K562 (cell line): ENCODE data around the gene OXT. TPM values are rescaled to one million over a fixed set of nuclear protein-coding genes. Genes with fewer than 3 reads are reported as not detected.

Source experiments
- ARID1B ChIP-seq: fragments of 450-650 bp; IDR thresholded peaks from 2 replicates; pipeline ENCODE4 v1.6.1; 2016; ENCODE audit warnings: antibody characterized with exemption, mild to moderate bottlenecking, inconsistent platforms
- CAMTA2 ChIP-seq: fragments of 250-450 bp; sonication (Bioruptor Pico); conservative IDR thresholded peaks from 2 replicates; pipeline ENCODE4 v1.5.1; 2022
- CEBPG ChIP-seq, 3 experiments: fragments of 200-800 bp in 1 of 3; sonication (Bioruptor generic) in 1 of 3; sonication (generic) in 1 of 3; formaldehyde crosslinking in 1 of 3; IDR thresholded peaks in 2 of 3; conservative IDR thresholded peaks in 1 of 3; 2 replicates each; pipeline versions ENCODE4 v1.6.1 to v1.8.0; 2016 to 2022; ENCODE audit warnings: missing compliant biosample characterization in 2 of 3, missing genetic modification characterization in 2 of 3, mild to moderate bottlenecking in 1 of 3, missing genetic modification reagents in 1 of 3
- FOS ChIP-seq: IDR thresholded peaks from 3 replicates; pipeline ENCODE4 v1.6.1; 2011; ENCODE audit not compliant: insufficient read length; ENCODE audit errors: extremely low read depth
- GATA2 ChIP-seq: sonication (generic); formaldehyde crosslinking; IDR thresholded peaks from 2 replicates; pipeline ENCODE4 v1.4.0; 2020; ENCODE audit warnings: mild to moderate bottlenecking, missing genetic modification reagents
- HMG20A ChIP-seq: fragments of 450-650 bp; formaldehyde crosslinking; conservative IDR thresholded peaks from 2 replicates; pipeline ENCODE4 v1.4.0; 2020; ENCODE audit warnings: mild to moderate bottlenecking, mixed read lengths
- ILF3 ChIP-seq: fragments of 450-650 bp; IDR thresholded peaks from 2 replicates; pipeline ENCODE4 v1.6.1; 2018; ENCODE audit warnings: antibody characterized with exemption, mild to moderate bottlenecking, moderate library complexity, borderline replicate concordance
- MAFK ChIP-seq: IDR thresholded peaks from 2 replicates; pipeline ENCODE4 v1.6.1; 2011; ENCODE audit warnings: low read length, improper control_type of control experiment
- MXI1 ChIP-seq: IDR thresholded peaks from 2 replicates; pipeline ENCODE4 v1.6.1; 2011; ENCODE audit warnings: low read depth, mild to moderate bottlenecking, improper control_type of control experiment, low read length
- PHF21A ChIP-seq: fragments of 450-650 bp; IDR thresholded peaks from 2 replicates; pipeline ENCODE4 v1.6.1; 2017; ENCODE audit warnings: low read depth, borderline replicate concordance
- TAL1 ChIP-seq: fragments of 450-650 bp; IDR thresholded peaks from 2 replicates; pipeline ENCODE4 v1.6.1; 2016; ENCODE audit warnings: mild to moderate bottlenecking
- ZNF583 ChIP-seq: fragments of 250-450 bp; sonication (Bioruptor Pico); IDR thresholded peaks from 2 replicates; pipeline ENCODE4 v1.4.0; 2020
- polyA plus RNA-seq, 8 experiments: library from polyadenylated mRNA; depleted of rRNA in 4 of 8; stranded (reverse) in 5 of 8; unstranded in 3 of 8; fragments of >200 nt; fragmentation: Nextera tagmentation in 2 of 8; fragmentation: Illumina TruSeq in 1 of 8; extraction: Ambion mirVana in 2 of 8; extraction: Trizol in 1 of 8; gene quantifications; 2 replicates each; pipeline versions ENCODE4 v1.2.1 to v1.2.3, GENCODE V29; 2011 to 2014; ENCODE audit warnings: inconsistent platforms in 1 of 8, missing spikeins in 1 of 8
- total RNA-seq, 7 experiments: library from RNA; depleted of rRNA in 6 of 7; stranded (reverse); fragments of >200 nt in 6 of 7; fragmentation: Illumina TruSeq in 2 of 7; extraction: Trizol in 2 of 7; gene quantifications; 2 replicates each; pipeline versions ENCODE4 v1.2.1 to v1.2.3, GENCODE V29; 2011 to 2021; ENCODE audit warnings: low replicate concordance in 1 of 7
- TF ChIP-seq, protein P1 (sequence below), 2 experiments: IDR thresholded peaks; 2 replicates each; pipeline ENCODE4 v1.6.1; 2011; ENCODE audit warnings: borderline replicate concordance in 1 of 2, control low read depth in 1 of 2, low read depth in 1 of 2, low read length in 1 of 2, mild to moderate bottlenecking in 1 of 2, mixed read lengths in 1 of 2, moderate library complexity in 1 of 2; ENCODE audit not compliant: insufficient read depth in 1 of 2, insufficient read length in 1 of 2, poor library complexity in 1 of 2, severe bottlenecking in 1 of 2; ENCODE audit errors: extremely low read depth in 1 of 2
- TF ChIP-seq, protein P2 (sequence below): fragments of 250-450 bp; sonication (Bioruptor Pico); IDR thresholded peaks from 2 replicates; pipeline ENCODE4 v1.8.0; 2021; ENCODE audit warnings: moderate library complexity, mild to moderate bottlenecking, inconsistent platforms
- TF ChIP-seq, protein P3 (sequence below): fragments of 450-650 bp; IDR thresholded peaks from 2 replicates; pipeline ENCODE4 v1.6.1; 2016; ENCODE audit warnings: mild to moderate bottlenecking, moderate library complexity

OXT gene
- total and polyA plus RNA-seq, 9 of the 15 experiments (the other 6 are each of a cell fraction or from before 2014, with no cell fraction given) = not detected

DNA sequence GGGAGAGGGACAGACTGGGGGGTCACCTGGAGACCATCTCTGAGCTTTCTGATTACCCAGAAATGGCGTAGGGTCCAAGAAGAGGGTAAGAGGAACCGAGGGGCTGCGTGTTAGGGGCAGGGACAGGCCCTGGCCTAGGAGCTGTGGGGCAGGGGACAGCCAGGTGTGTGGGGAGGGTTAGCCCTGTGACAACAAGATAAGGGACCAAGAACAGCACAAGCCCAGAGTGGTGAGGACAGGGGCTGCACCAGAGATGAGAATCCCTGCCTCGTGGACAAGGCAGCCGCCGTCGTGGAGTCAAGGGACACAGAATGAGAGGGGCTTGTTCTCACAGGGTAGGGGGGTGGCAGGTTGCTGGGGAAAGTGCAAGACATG lies 13.6 kb downstream of the OXT start (continued):
- no peak for TF ChIP-seq HMG20A (CRISPR knock-in tag)
- TF ChIP-seq PHF21A = no peak
- TF ChIP-seq CAMTA2 (CRISPR knock-in tag) = no peak
- peak; percentile 52; the same call in 1 of the 2 replicates for TF ChIP-seq GATA2 (CRISPR knock-in tag)
- no peak for TF ChIP-seq MXI1
- TF ChIP-seq MAFK = no peak
- no peak for TF ChIP-seq ILF3
- TF ChIP-seq ARID1B = peak; percentile 55
- TF ChIP-seq, protein P1, sequence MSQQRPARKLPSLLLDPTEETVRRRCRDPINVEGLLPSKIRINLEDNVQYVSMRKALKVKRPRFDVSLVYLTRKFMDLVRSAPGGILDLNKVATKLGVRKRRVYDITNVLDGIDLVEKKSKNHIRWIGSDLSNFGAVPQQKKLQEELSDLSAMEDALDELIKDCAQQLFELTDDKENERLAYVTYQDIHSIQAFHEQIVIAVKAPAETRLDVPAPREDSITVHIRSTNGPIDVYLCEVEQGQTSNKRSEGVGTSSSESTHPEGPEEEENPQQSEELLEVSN (IDR thresholded peaks at IDR 0.05; ENCODE audit: borderline replicate concordance in 1 of 2, extremely low read depth in 1 of 2, insufficient read depth in 1 of 2, insufficient read length in 1 of 2, low read depth in 1 of 2, low read length in 1 of 2, poor library complexity in 1 of 2, severe bottlenecking in 1 of 2) = no peak
- TF ChIP-seq, protein P2, sequence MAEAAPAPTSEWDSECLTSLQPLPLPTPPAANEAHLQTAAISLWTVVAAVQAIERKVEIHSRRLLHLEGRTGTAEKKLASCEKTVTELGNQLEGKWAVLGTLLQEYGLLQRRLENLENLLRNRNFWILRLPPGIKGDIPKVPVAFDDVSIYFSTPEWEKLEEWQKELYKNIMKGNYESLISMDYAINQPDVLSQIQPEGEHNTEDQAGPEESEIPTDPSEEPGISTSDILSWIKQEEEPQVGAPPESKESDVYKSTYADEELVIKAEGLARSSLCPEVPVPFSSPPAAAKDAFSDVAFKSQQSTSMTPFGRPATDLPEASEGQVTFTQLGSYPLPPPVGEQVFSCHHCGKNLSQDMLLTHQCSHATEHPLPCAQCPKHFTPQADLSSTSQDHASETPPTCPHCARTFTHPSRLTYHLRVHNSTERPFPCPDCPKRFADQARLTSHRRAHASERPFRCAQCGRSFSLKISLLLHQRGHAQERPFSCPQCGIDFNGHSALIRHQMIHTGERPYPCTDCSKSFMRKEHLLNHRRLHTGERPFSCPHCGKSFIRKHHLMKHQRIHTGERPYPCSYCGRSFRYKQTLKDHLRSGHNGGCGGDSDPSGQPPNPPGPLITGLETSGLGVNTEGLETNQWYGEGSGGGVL = no peak
- TF ChIP-seq, protein P3, sequence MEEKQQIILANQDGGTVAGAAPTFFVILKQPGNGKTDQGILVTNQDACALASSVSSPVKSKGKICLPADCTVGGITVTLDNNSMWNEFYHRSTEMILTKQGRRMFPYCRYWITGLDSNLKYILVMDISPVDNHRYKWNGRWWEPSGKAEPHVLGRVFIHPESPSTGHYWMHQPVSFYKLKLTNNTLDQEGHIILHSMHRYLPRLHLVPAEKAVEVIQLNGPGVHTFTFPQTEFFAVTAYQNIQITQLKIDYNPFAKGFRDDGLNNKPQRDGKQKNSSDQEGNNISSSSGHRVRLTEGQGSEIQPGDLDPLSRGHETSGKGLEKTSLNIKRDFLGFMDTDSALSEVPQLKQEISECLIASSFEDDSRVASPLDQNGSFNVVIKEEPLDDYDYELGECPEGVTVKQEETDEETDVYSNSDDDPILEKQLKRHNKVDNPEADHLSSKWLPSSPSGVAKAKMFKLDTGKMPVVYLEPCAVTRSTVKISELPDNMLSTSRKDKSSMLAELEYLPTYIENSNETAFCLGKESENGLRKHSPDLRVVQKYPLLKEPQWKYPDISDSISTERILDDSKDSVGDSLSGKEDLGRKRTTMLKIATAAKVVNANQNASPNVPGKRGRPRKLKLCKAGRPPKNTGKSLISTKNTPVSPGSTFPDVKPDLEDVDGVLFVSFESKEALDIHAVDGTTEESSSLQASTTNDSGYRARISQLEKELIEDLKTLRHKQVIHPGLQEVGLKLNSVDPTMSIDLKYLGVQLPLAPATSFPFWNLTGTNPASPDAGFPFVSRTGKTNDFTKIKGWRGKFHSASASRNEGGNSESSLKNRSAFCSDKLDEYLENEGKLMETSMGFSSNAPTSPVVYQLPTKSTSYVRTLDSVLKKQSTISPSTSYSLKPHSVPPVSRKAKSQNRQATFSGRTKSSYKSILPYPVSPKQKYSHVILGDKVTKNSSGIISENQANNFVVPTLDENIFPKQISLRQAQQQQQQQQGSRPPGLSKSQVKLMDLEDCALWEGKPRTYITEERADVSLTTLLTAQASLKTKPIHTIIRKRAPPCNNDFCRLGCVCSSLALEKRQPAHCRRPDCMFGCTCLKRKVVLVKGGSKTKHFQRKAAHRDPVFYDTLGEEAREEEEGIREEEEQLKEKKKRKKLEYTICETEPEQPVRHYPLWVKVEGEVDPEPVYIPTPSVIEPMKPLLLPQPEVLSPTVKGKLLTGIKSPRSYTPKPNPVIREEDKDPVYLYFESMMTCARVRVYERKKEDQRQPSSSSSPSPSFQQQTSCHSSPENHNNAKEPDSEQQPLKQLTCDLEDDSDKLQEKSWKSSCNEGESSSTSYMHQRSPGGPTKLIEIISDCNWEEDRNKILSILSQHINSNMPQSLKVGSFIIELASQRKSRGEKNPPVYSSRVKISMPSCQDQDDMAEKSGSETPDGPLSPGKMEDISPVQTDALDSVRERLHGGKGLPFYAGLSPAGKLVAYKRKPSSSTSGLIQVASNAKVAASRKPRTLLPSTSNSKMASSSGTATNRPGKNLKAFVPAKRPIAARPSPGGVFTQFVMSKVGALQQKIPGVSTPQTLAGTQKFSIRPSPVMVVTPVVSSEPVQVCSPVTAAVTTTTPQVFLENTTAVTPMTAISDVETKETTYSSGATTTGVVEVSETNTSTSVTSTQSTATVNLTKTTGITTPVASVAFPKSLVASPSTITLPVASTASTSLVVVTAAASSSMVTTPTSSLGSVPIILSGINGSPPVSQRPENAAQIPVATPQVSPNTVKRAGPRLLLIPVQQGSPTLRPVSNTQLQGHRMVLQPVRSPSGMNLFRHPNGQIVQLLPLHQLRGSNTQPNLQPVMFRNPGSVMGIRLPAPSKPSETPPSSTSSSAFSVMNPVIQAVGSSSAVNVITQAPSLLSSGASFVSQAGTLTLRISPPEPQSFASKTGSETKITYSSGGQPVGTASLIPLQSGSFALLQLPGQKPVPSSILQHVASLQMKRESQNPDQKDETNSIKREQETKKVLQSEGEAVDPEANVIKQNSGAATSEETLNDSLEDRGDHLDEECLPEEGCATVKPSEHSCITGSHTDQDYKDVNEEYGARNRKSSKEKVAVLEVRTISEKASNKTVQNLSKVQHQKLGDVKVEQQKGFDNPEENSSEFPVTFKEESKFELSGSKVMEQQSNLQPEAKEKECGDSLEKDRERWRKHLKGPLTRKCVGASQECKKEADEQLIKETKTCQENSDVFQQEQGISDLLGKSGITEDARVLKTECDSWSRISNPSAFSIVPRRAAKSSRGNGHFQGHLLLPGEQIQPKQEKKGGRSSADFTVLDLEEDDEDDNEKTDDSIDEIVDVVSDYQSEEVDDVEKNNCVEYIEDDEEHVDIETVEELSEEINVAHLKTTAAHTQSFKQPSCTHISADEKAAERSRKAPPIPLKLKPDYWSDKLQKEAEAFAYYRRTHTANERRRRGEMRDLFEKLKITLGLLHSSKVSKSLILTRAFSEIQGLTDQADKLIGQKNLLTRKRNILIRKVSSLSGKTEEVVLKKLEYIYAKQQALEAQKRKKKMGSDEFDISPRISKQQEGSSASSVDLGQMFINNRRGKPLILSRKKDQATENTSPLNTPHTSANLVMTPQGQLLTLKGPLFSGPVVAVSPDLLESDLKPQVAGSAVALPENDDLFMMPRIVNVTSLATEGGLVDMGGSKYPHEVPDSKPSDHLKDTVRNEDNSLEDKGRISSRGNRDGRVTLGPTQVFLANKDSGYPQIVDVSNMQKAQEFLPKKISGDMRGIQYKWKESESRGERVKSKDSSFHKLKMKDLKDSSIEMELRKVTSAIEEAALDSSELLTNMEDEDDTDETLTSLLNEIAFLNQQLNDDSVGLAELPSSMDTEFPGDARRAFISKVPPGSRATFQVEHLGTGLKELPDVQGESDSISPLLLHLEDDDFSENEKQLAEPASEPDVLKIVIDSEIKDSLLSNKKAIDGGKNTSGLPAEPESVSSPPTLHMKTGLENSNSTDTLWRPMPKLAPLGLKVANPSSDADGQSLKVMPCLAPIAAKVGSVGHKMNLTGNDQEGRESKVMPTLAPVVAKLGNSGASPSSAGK = no peak
- no peak for TF ChIP-seq ZNF583 (CRISPR knock-in tag)
- TF ChIP-seq TAL1 = peak; percentile 40; the same call in 1 of the 2 replicates
- TF ChIP-seq FOS = no peak
- no peak for TF ChIP-seq CEBPG (CRISPR knock-in tag; IDR thresholded peaks at IDR 0.05)
- no peak for TF ChIP-seq CEBPG (tag; conservative IDR thresholded peaks at IDR 0.05 in 1 of 2, IDR thresholded peaks at IDR 0.05 in 1 of 2)
